Peyer's patch (tissue), 4 donors: ENCODE data around the gene ERLEC1.

Source experiments
- POLR2A ChIP-seq, 2 donors: fragments of 450-650 bp; IDR thresholded peaks; one replicate each; pipeline ENCODE4 v1.5.1; 2017; ENCODE audit warnings: antibody characterized with exemption in 2 of 2, mild to moderate bottlenecking in 2 of 2, moderate library complexity in 2 of 2
- TF ChIP-seq, protein P1 (sequence below), 6 experiments: fragments of 450-650 bp in 4 of 6; fragments of 200-600 bp in 2 of 6; sonication (generic) in 1 of 6; IDR thresholded peaks; one replicate each; pipeline ENCODE4 v1.5.1; 2017 to 2019; ENCODE audit warnings: antibody characterized with exemption in 6 of 6, mild to moderate bottlenecking in 3 of 6, moderate library complexity in 1 of 6

DNA sequence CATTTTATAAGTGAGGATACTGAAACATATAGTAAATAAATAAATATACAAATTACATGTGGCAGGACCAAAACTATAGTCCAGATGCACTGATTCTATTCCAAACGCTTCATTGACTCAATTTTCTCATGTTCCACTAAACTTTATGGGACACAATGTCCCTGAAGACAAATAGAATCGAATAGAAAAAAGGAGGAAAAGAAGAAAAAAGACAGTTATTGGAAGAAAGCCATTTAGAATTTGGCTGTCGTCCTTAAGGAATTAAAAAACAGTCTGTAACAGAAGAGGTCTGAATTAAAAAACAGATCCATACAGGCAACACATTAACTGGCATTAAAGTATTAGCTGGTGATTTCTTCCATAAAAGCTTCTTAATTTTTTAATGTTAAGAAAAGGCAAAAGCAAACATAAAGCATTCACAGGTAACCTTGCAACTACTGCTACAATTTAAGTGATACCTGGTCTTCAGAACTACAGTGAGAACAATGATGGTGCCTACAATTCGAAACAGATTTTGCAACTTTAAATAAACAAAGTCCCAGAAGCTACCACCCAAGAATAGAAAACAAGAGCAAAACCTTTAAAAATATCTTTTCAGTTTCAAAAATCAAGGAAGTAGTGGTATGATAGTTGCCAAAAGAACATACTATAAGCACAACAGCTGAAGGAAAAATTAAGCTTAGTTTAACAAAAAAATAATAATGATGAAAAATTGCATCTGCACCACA, 36.6 kb upstream of the ERLEC1 start:
- TF ChIP-seq POLR2A (IDR thresholded peaks at IDR 0.05) = no peak
- TF ChIP-seq, protein P1, sequence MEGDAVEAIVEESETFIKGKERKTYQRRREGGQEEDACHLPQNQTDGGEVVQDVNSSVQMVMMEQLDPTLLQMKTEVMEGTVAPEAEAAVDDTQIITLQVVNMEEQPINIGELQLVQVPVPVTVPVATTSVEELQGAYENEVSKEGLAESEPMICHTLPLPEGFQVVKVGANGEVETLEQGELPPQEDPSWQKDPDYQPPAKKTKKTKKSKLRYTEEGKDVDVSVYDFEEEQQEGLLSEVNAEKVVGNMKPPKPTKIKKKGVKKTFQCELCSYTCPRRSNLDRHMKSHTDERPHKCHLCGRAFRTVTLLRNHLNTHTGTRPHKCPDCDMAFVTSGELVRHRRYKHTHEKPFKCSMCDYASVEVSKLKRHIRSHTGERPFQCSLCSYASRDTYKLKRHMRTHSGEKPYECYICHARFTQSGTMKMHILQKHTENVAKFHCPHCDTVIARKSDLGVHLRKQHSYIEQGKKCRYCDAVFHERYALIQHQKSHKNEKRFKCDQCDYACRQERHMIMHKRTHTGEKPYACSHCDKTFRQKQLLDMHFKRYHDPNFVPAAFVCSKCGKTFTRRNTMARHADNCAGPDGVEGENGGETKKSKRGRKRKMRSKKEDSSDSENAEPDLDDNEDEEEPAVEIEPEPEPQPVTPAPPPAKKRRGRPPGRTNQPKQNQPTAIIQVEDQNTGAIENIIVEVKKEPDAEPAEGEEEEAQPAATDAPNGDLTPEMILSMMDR (IDR thresholded peaks at IDR 0.05) = no peak
